Mammary epithelial cell (primary cell): Measurements from ENCODE around the gene TNFRSF18.

Source experiments
- EZH2 ChIP-seq: IDR thresholded peaks from 2 replicates; pipeline ENCODE4 v1.6.1; 2012; ENCODE audit warnings: low read length, inconsistent platforms, borderline replicate concordance
- TF ChIP-seq, protein P1 (sequence below), 2 donors: IDR thresholded peaks in 1 of 2; conservative IDR thresholded peaks in 1 of 2; 2 replicates each; pipeline ENCODE4 v1.5.1; 2011 to 2012; ENCODE audit warnings: inconsistent platforms in 2 of 2, low read length in 2 of 2, mild to moderate bottlenecking in 2 of 2, control low read depth in 1 of 2, low read depth in 1 of 2; ENCODE audit not compliant: insufficient read depth in 1 of 2; ENCODE audit errors: extremely low read depth in 1 of 2

DNA sequence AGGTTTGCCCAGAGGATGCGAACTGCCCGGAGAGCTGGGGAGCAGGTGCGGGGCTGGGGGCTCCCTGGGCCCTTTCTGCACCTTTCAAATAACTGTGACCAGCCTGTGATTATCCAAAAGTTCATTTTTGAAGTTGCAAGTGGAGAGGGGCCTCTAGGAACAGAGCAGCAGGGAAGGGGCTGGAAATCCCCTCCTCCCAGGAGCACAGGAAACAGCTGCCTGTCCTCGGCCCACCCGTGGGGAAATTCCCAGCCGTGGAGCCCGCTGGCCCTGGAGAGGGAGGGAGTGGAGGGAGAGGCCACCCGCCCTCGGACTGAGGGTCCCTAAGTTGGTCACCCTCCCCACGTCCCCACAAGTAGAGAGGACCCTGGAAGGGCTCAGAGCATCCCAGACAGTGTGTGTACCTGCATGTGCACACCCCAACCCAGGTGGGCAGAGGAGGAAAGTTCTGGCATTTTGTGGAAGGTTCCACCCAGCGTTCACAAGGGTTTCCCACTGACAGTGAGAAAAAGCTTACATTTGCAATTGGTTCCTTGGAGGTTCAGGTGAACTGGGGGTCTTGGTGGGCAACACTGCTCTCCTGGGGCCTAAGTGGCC, 8.8 kb upstream of the TNFRSF18 start:
- no peak for TF ChIP-seq EZH2
- TF ChIP-seq, protein P1, sequence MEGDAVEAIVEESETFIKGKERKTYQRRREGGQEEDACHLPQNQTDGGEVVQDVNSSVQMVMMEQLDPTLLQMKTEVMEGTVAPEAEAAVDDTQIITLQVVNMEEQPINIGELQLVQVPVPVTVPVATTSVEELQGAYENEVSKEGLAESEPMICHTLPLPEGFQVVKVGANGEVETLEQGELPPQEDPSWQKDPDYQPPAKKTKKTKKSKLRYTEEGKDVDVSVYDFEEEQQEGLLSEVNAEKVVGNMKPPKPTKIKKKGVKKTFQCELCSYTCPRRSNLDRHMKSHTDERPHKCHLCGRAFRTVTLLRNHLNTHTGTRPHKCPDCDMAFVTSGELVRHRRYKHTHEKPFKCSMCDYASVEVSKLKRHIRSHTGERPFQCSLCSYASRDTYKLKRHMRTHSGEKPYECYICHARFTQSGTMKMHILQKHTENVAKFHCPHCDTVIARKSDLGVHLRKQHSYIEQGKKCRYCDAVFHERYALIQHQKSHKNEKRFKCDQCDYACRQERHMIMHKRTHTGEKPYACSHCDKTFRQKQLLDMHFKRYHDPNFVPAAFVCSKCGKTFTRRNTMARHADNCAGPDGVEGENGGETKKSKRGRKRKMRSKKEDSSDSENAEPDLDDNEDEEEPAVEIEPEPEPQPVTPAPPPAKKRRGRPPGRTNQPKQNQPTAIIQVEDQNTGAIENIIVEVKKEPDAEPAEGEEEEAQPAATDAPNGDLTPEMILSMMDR (conservative IDR thresholded peaks at IDR 0.05 in 1 of 2, IDR thresholded peaks at IDR 0.05 in 1 of 2; ENCODE audit: extremely low read depth in 1 of 2, insufficient read depth in 1 of 2, low read depth in 1 of 2, low read length in 2 of 2) = no peak
